ENCODE data around the gene USP17L30.
"Not testable (repeated sequence)": the region's sequence is repeated elsewhere in the genome, so short reads cannot be mapped to it uniquely, and the experiment has no call there.

The USP17L30 gene, protein sequence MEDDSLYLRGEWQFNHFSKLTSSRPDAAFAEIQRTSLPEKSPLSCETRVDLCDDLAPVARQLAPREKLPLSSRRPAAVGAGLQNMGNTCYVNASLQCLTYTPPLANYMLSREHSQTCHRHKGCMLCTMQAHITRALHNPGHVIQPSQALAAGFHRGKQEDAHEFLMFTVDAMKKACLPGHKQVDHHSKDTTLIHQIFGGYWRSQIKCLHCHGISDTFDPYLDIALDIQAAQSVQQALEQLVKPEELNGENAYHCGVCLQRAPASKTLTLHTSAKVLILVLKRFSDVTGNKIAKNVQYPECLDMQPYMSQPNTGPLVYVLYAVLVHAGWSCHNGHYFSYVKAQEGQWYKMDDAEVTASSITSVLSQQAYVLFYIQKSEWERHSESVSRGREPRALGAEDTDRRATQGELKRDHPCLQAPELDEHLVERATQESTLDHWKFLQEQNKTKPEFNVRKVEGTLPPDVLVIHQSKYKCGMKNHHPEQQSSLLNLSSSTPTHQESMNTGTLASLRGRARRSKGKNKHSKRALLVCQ

DNA sequence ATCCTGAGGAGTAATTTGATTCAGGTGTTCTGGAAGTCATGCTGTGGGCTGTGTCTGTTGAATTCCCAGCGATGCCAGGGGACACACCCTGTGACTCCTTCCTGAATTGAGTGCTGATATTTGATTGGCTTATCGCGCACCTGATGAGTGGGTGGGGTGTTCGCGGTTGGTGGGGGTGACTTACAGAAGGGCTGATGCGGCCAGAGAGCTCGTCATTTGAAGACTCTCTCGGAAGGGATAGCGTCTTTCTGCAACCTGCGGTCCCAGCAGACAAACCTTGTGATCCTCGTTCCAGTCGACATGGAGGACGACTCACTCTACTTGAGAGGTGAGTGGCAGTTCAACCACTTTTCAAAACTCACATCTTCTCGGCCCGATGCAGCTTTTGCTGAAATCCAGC lies at the start of gene USP17L30:
Gene USP17L30, plus strand, starts transcription at position 301 of the 400 bp plus-strand sequence. Its CDS starts 0 bp downstream, at position 301.
- not testable (repeated sequence) for DNase-seq (ENCODE audit: low read depth in 2 of 2)

DNA sequence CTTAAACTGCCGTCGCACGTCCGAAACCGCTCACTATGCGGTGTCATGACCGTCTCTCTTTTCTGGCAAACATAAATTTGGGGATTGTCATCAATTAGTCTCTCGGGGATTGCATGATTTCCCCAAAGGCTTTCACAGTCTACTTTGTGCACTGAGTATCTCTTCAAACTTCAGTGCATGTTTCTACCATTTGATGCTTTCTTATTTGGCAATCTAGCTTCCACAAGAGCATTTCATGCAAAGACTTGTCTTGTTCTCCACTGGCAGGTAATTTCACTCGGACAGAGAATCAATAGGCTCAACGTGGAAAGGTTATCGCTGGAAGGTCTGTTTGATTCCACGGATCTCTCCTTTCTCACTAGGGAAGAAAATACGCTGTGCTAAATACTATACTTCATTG lies 38.7 kb upstream of the USP17L30 start:
- not testable (repeated sequence) for DNase-seq (ENCODE audit: low read depth in 2 of 2)

DNA sequence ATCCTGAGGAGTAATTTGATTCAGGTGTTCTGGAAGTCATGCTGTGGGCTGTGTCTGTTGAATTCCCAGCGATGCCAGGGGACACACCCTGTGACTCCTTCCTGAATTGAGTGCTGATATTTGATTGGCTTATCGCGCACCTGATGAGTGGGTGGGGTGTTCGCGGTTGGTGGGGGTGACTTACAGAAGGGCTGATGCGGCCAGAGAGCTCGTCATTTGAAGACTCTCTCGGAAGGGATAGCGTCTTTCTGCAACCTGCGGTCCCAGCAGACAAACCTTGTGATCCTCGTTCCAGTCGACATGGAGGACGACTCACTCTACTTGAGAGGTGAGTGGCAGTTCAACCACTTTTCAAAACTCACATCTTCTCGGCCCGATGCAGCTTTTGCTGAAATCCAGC lies 38.1 kb upstream of the USP17L30 start, which contains the start of gene USP17L24:
Gene USP17L24, plus strand, starts transcription at position 301 of the 400 bp plus-strand sequence. Its CDS starts 0 bp downstream, at position 301.
- DNase-seq (ENCODE audit: low read depth in 2 of 2) = not testable (repeated sequence)

DNA sequence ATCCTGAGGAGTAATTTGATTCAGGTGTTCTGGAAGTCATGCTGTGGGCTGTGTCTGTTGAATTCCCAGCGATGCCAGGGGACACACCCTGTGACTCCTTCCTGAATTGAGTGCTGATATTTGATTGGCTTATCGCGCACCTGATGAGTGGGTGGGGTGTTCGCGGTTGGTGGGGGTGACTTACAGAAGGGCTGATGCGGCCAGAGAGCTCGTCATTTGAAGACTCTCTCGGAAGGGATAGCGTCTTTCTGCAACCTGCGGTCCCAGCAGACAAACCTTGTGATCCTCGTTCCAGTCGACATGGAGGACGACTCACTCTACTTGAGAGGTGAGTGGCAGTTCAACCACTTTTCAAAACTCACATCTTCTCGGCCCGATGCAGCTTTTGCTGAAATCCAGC lies 33.3 kb upstream of the USP17L30 start, which contains the start of gene USP17L25:
Gene USP17L25, plus strand, starts transcription at position 301 of the 400 bp plus-strand sequence. Its CDS starts 0 bp downstream, at position 301.
- not testable (repeated sequence) for DNase-seq (ENCODE audit: low read depth in 2 of 2)

DNA sequence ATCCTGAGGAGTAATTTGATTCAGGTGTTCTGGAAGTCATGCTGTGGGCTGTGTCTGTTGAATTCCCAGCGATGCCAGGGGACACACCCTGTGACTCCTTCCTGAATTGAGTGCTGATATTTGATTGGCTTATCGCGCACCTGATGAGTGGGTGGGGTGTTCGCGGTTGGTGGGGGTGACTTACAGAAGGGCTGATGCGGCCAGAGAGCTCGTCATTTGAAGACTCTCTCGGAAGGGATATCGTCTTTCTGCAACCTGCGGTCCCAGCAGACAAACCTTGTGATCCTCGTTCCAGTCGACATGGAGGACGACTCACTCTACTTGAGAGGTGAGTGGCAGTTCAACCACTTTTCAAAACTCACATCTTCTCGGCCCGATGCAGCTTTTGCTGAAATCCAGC lies 28.6 kb upstream of the USP17L30 start, which contains the start of gene USP17L26:
Gene USP17L26, plus strand, starts transcription at position 301 of the 400 bp plus-strand sequence. Its CDS starts 0 bp downstream, at position 301.
- DNase-seq (ENCODE audit: low read depth in 2 of 2) = not testable (repeated sequence)

DNA sequence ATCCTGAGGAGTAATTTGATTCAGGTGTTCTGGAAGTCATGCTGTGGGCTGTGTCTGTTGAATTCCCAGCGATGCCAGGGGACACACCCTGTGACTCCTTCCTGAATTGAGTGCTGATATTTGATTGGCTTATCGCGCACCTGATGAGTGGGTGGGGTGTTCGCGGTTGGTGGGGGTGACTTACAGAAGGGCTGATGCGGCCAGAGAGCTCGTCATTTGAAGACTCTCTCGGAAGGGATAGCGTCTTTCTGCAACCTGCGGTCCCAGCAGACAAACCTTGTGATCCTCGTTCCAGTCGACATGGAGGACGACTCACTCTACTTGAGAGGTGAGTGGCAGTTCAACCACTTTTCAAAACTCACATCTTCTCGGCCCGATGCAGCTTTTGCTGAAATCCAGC lies 23.8 kb upstream of the USP17L30 start, which contains the start of gene USP17L5:
Gene USP17L5, plus strand, starts transcription at position 301 of the 400 bp plus-strand sequence. Its CDS starts 0 bp downstream, at position 301.
- DNase-seq (ENCODE audit: low read depth in 2 of 2) = not testable (repeated sequence)

DNA sequence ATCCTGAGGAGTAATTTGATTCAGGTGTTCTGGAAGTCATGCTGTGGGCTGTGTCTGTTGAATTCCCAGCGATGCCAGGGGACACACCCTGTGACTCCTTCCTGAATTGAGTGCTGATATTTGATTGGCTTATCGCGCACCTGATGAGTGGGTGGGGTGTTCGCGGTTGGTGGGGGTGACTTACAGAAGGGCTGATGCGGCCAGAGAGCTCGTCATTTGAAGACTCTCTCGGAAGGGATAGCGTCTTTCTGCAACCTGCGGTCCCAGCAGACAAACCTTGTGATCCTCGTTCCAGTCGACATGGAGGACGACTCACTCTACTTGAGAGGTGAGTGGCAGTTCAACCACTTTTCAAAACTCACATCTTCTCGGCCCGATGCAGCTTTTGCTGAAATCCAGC lies 19.1 kb upstream of the USP17L30 start, which contains the start of gene USP17L27:
Gene USP17L27, plus strand, starts transcription at position 301 of the 400 bp plus-strand sequence. Its CDS starts 0 bp downstream, at position 301.
- DNase-seq (ENCODE audit: low read depth in 2 of 2) = not testable (repeated sequence)

DNA sequence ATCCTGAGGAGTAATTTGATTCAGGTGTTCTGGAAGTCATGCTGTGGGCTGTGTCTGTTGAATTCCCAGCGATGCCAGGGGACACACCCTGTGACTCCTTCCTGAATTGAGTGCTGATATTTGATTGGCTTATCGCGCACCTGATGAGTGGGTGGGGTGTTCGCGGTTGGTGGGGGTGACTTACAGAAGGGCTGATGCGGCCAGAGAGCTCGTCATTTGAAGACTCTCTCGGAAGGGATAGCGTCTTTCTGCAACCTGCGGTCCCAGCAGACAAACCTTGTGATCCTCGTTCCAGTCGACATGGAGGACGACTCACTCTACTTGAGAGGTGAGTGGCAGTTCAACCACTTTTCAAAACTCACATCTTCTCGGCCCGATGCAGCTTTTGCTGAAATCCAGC lies 14.3 kb upstream of the USP17L30 start, which contains the start of gene USP17L28:
Gene USP17L28, plus strand, starts transcription at position 301 of the 400 bp plus-strand sequence. Its CDS starts 0 bp downstream, at position 301.
- not testable (repeated sequence) for DNase-seq (ENCODE audit: low read depth in 2 of 2)

DNA sequence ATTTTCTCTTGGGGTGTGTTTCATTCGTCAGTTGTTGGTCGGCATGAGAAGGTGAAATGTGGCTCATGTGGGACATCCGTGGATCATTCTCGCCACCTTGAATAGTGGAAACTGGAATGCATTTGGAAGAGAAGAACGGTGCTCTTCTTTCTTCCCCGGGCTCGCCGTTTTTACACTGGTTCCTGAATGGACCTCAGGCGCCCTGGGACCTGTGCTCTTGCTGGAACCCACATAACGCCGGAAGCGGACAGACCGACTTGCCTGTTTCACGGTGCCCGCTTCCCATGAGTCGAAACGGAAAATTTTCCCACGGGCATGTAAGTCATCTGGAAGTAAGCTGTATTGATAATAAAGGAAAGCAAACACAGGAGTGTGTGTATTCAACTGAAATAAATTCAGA lies 12.1 kb upstream of the USP17L30 start:
- not testable (repeated sequence) for DNase-seq (ENCODE audit: low read depth in 2 of 2)

DNA sequence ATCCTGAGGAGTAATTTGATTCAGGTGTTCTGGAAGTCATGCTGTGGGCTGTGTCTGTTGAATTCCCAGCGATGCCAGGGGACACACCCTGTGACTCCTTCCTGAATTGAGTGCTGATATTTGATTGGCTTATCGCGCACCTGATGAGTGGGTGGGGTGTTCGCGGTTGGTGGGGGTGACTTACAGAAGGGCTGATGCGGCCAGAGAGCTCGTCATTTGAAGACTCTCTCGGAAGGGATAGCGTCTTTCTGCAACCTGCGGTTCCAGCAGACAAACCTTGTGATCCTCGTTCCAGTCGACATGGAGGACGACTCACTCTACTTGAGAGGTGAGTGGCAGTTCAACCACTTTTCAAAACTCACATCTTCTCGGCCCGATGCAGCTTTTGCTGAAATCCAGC lies 9.6 kb upstream of the USP17L30 start, which contains the start of gene USP17L29:
Gene USP17L29, plus strand, starts transcription at position 301 of the 400 bp plus-strand sequence. Its CDS starts 0 bp downstream, at position 301.
- not testable (repeated sequence) for DNase-seq (ENCODE audit: low read depth in 2 of 2)

DNA sequence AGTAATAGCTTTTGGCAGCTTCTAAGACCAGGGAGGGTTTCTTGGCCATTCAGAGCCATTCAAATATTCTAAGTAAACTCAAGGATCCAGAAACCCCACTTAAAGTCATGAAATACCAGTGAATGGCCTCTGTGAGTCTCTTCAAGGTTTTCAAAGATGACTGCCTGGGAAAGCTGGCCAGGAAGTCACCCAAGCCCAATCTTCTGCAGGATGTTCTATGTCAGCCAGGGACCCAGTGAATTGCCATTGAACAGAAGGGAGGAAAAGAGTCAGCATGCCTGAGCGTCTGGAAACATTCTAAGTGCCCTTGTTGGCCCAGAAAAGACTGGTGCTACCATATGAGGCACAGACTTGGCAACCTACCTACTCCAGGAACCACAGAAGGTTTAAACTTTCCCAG lies 17.0 kb downstream of the USP17L30 start:
- DNase-seq (ENCODE audit: low read depth in 2 of 2) = not testable (repeated sequence)

DNA sequence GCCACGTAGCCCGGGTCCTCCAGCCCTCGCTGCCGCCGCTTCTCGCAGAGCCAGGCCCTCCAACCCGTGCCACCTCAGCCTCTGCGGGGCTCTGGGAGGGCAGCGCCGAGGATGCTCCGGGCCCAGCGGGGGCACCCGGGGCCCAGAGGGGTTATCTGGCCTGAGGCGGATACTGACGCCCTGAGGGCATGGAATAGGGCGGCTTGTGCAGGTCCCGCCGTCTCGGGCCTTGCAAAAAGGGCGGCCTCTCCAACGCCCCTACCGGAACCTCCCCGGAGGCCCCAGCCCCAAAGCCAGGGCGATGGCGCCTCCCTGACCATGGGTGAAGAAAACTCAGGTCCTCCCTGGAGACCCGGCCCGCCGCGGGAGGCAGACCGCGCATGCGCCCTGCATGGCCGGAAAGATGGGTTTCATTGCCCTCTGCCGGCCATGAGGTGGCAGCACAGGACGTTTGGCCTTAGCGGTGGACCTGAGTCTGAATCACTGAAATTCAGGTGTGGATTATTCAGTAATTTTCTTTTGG lies 18.1 kb downstream of the USP17L30 start:
- DNase-seq (ENCODE audit: low read depth in 2 of 2) = peak in 1 of 2 donors; percentile 20

DNA sequence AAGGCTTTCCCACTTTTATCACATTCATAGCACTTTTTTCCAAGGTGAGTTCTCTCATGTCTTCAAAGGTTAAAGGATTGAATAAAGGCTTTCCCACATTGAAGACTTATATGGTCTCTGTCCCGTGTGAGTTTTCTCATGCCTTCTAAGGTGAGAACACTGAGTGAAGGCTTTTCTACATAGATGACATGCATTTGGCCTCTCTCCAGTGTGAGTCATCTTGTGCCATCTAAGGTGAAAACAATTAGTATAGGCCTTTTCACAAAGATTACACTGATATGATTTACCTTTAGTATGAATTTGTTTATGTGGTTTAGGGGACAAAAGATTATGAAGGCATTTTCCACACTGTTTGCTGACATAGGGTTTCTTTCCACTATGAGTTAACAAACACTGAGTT lies 21.2 kb downstream of the USP17L30 start:
- no peak for DNase-seq (ENCODE audit: low read depth in 2 of 2)

DNA sequence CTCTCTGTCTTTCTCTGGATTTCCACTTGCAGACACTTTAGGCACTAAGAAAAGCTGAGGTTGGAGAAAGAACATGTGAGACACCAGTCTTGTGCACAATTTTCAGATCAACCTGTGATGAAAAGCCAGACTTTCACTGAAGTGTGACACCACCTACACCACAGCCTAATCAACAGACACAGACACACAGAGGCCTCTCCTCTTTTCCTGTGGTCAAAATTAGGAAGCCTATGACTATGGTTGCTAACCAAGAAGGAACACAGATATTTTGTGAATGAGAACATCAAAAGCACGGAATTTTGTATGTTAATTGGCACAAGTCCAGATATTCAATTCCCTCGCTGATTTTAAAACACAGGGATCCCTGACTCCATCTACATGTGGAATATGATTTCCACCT lies 26.1 kb downstream of the USP17L30 start:
- not testable (repeated sequence) for DNase-seq (ENCODE audit: low read depth in 2 of 2)

DNA sequence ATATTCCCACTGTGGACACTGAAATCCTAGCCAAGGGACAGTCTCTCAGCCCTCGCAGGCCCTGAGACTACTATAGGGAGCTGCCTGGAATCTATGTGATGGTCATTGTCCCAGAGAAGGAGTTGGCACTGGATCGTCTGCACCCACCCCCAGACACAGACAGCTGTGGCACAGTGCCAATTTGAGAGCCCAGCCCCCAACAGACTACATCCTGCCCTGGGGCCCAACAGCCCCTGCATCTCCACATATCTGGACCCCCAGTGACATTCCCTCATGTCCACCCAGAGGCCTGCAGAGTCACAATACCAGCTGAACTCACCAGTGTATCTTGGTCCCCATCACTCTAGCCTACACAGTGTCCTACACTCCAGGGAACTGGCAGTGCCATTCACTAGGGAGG lies 42.8 kb downstream of the USP17L30 start:
- DNase-seq (ENCODE audit: low read depth in 2 of 2) = not testable (repeated sequence)

DNA sequence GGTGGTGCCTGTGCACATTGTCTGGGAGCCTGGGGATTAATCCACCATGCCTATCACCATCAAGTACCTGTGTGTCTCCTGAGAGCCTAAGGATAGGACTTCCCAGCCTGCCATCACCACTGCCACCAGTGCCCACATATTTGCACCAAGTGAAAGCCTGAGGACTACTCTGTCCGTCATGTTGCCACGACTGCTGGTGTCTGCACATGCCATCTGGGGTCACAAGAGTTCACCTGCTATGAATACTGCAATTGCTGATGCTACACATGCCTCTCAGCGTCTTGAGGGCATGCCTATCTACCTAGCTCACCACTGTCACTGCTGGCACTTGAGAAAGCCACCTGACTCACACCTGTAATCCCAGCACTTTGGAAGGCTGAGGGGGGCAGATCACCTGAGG lies 43.6 kb downstream of the USP17L30 start:
- DNase-seq (ENCODE audit: low read depth in 2 of 2) = not testable (repeated sequence)

DNA sequence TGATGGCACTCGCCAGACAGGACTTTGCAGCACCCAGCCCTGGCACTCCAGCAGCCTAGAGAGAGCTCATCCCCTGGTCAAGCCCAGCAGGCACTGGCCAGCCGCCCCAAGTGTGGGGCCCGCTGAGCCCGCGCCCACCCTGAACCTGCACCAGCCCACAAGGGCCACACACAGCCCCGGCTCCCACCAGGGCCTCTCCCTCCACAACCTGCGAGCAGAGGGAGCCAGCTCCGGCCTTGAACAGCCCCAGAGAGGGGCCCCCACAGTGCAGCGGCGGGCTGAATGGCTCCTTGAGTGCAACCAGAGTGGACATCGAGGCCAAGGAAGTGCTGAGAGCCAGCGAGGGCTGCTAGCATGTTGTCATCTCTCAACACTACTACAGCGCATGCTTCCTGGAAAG lies 46.9 kb downstream of the USP17L30 start:
- DNase-seq (ENCODE audit: low read depth in 2 of 2) = no peak
